Adrenal gland (tissue), 5 donors: ENCODE measurements around the gene TERB1.

ENCODE experiments used
- CTCF ChIP-seq, 6 experiments: fragments of 450-650 bp in 4 of 6; fragments of 200-600 bp in 2 of 6; sonication (generic) in 1 of 6; IDR thresholded peaks; 1 replicate in 5 of 6; 2 replicates in 1 of 6; pipeline versions ENCODE4 v1.5.1 to v1.8.0; 2016 to 2021; ENCODE audit warnings: antibody characterized with exemption in 6 of 6, mild to moderate bottlenecking in 2 of 6, moderate library complexity in 1 of 6
- POLR2A ChIP-seq, 2 donors: fragments of 450-650 bp; IDR thresholded peaks; one replicate each; pipeline ENCODE4 v1.6.1; 2017; ENCODE audit warnings: antibody characterized with exemption in 2 of 2, mild to moderate bottlenecking in 2 of 2, moderate library complexity in 1 of 2
- donor health status: DM: no; HTN: no; CAD: no.

- TF ChIP-seq CTCF (IDR thresholded peaks at IDR 0.05) (no peak), POLR2A (IDR thresholded peaks at IDR 0.05) (no peak)
Observed at GRCh38 chr16:66752958-66753357, 48.4 kb downstream of the TERB1 start.
